HG02678 (cell line): ENCODE data around the gene TMEM63A.
A peak's percentile ranks its signal among the peaks of the same experiment; 100 is the strongest.
"Not testable (repeated sequence)": the region's sequence is repeated elsewhere in the genome, so short reads cannot be mapped to it uniquely, and the experiment has no call there.

ENCODE experiments used
- ATAC-seq: cut with Tn5 transposase; IDR thresholded peaks from one replicate; pipeline ENCODE4 v1.9.1; 2021; ENCODE audit warnings: mild to moderate bottlenecking, moderate library complexity; ENCODE audit not compliant: unreplicated experiment

The TMEM63A gene

GRCh38 chr1:225881959-225882693, at the start of gene TMEM63A:
Gene TMEM63A (minus strand): TSS chr1:225882380. CDS start chr1:225877580, 4,800 bp downstream.
- peak; percentile 72 for ATAC-seq

GRCh38 chr1:225931270-225932136, 49.3 kb upstream of the TMEM63A start:
- ATAC-seq: no peak

- no peak for ATAC-seq
Measured at GRCh38 chr1:225930566-225930965, 48.4 kb upstream of the TMEM63A start.

GRCh38 chr1:225929462-225929861, 47.3 kb upstream of the TMEM63A start:
- ATAC-seq: not testable (repeated sequence)

- no peak for ATAC-seq
Measured at GRCh38 chr1:225928186-225929175, 46.3 kb upstream of the TMEM63A start.

GRCh38 chr1:225926551-225927113, 44.5 kb upstream of the TMEM63A start:
- ATAC-seq: no peak

- ATAC-seq: peak; percentile 96
Measured at GRCh38 chr1:225923692-225924555, 41.7 kb upstream of the TMEM63A start, which contains the start of gene PYCR2. Gene PYCR2 (minus strand): TSS chr1:225924250. CDS start chr1:225924110, 140 bp downstream.

GRCh38 chr1:225923381-225923691, 41.2 kb upstream of the TMEM63A start:
- no peak for ATAC-seq

GRCh38 chr1:225921734-225922709, 39.8 kb upstream of the TMEM63A start:
- no peak for ATAC-seq

- no peak for ATAC-seq
Measured at GRCh38 chr1:225919906-225920305, 37.7 kb upstream of the TMEM63A start.

GRCh38 chr1:225918280-225918679, 36.1 kb upstream of the TMEM63A start:
- ATAC-seq: no peak

- ATAC-seq: no peak
Measured at GRCh38 chr1:225917536-225917935, 35.4 kb upstream of the TMEM63A start.

- no peak for ATAC-seq
Measured at GRCh38 chr1:225917101-225917500, 34.9 kb upstream of the TMEM63A start.

- ATAC-seq: no peak
Measured at GRCh38 chr1:225915538-225915991, 33.4 kb upstream of the TMEM63A start.

GRCh38 chr1:225914947-225915346, 32.8 kb upstream of the TMEM63A start:
- no peak for ATAC-seq

GRCh38 chr1:225914391-225914790, 32.2 kb upstream of the TMEM63A start:
- ATAC-seq: no peak

GRCh38 chr1:225911191-225912130, 29.3 kb upstream of the TMEM63A start:
- ATAC-seq: peak; percentile 93
